Measurements from ENCODE around the gene MPPED1.

MPPED1 gene

GRCh38 chr22:43392385-43392989 is 19.3 kb upstream of the MPPED1 start:
- DNase-seq (ENCODE audit: low read depth), result no peak
- TF ChIP-seq CTCF (conservative IDR thresholded peaks at IDR 0.05; ENCODE audit: control insufficient read depth, insufficient read depth, low read depth, low read length), result no peak
- no peak overlapping the region for H3K4me3 ChIP-seq (ENCODE audit: control insufficient read depth, low read depth, low read length)

GRCh38 chr22:43393132-43393843 is 18.5 kb upstream of the MPPED1 start:
- no peak for DNase-seq (ENCODE audit: low read depth)
- no peak for TF ChIP-seq CTCF (conservative IDR thresholded peaks at IDR 0.05; ENCODE audit: control insufficient read depth, insufficient read depth, low read depth, low read length)
- H3K4me3 ChIP-seq (ENCODE audit: control insufficient read depth, low read depth, low read length), result no peak overlapping the region

- no peak for TF ChIP-seq CTCF (conservative IDR thresholded peaks at IDR 0.05; ENCODE audit: control insufficient read depth, insufficient read depth, low read depth, low read length)
- no peak overlapping the region for H3K4me3 ChIP-seq (ENCODE audit: control insufficient read depth, low read depth, low read length)
- DNase-seq (ENCODE audit: low read depth), result no peak
Observed at GRCh38 chr22:43393844-43394474, 17.9 kb upstream of the MPPED1 start.

GRCh38 chr22:43395086-43395695 is 16.6 kb upstream of the MPPED1 start:
- no peak for DNase-seq (ENCODE audit: low read depth)
- no peak for TF ChIP-seq CTCF (conservative IDR thresholded peaks at IDR 0.05; ENCODE audit: control insufficient read depth, insufficient read depth, low read depth, low read length)

GRCh38 chr22:43396321-43396933 is 15.4 kb upstream of the MPPED1 start:
- no peak for TF ChIP-seq CTCF (conservative IDR thresholded peaks at IDR 0.05; ENCODE audit: control insufficient read depth, insufficient read depth, low read depth, low read length)
- no peak for DNase-seq (ENCODE audit: low read depth)
- no peak overlapping the region for H3K4me3 ChIP-seq (ENCODE audit: control insufficient read depth, low read depth, low read length)

More at GRCh38 chr22:43395086-43395695, 16.6 kb upstream of the MPPED1 start:
- no peak overlapping the region for H3K4me3 ChIP-seq (ENCODE audit: control insufficient read depth, low read depth, low read length)

GRCh38 chr22:43396934-43397457 is 14.8 kb upstream of the MPPED1 start:
- no peak overlapping the region for H3K4me3 ChIP-seq (ENCODE audit: control insufficient read depth, low read depth, low read length)
- TF ChIP-seq CTCF (conservative IDR thresholded peaks at IDR 0.05; ENCODE audit: control insufficient read depth, insufficient read depth, low read depth, low read length), result no peak
- DNase-seq (ENCODE audit: low read depth), result no peak

Data from fibroblast of mammary gland (primary cell).